CD4-positive, CD25-positive, alpha-beta regulatory T cell (primary cell): ENCODE data around the gene CMTM1. TPM values are rescaled to one million over a fixed set of nuclear protein-coding genes. Genes with fewer than 3 reads are reported as not detected.

Source experiments
- ATAC-seq, 2 donors: fragments of 150-1000 bp; cut with Tn5 transposase; one replicate each; pipeline ENCODE4 v1.10.0; 2021; ENCODE audit warnings: low read depth in 2 of 2, moderate number of reproducible peaks in 2 of 2, moderate library complexity in 1 of 2
- DNase-seq, 3 donors: peaks; one replicate each; pipeline versions ENCODE4 v3.0.0 to v3.0.0-alpha.2; 2012 to 2022; ENCODE audit warnings: mixed read lengths in 1 of 3
- H3K27ac ChIP-seq: one replicate; pipeline ENCODE4 v1.7.0; 2013; ENCODE audit warnings: mild to moderate bottlenecking, low read length; ENCODE audit not compliant: insufficient read depth, poor library complexity, severe bottlenecking
- H3K27me3 ChIP-seq: one replicate; pipeline ENCODE4 v1.7.0; 2013; ENCODE audit warnings: low read length; ENCODE audit not compliant: control insufficient read depth, insufficient read depth
- H3K36me3 ChIP-seq: one replicate; pipeline ENCODE4 v1.7.0; 2013; ENCODE audit warnings: mild to moderate bottlenecking, low read length, moderate library complexity; ENCODE audit not compliant: control insufficient read depth, insufficient read depth
- H3K4me1 ChIP-seq: 2 replicates; pipeline ENCODE4 v1.7.0; 2013; ENCODE audit warnings: mild to moderate bottlenecking, low read length; ENCODE audit not compliant: insufficient read depth, control insufficient read depth, poor library complexity, severe bottlenecking
- H3K4me3 ChIP-seq: one replicate; pipeline ENCODE4 v1.7.0; 2013; ENCODE audit warnings: low read depth, mild to moderate bottlenecking, low read length, moderate library complexity
- H3K9me3 ChIP-seq, 2 experiments: 1 replicate in 1 of 2; 2 replicates in 1 of 2; pipeline ENCODE4 v1.7.0; 2013; ENCODE audit warnings: low read length in 2 of 2, mild to moderate bottlenecking in 1 of 2, moderate library complexity in 1 of 2; ENCODE audit not compliant: control insufficient read depth in 2 of 2
- H3K27ac Mint-ChIP-seq, 3 donors: one replicate each; pipeline ENCODE4 v1.8.0; 2020 to 2022; ENCODE audit warnings: mild to moderate bottlenecking in 3 of 3, mixed read lengths in 3 of 3, moderate library complexity in 2 of 3
- H3K27me3 Mint-ChIP-seq: one replicate; pipeline ENCODE4 v1.8.0; 2022; ENCODE audit warnings: mild to moderate bottlenecking, mixed read lengths
- H3K36me3 Mint-ChIP-seq: one replicate; pipeline ENCODE4 v1.8.0; 2020; ENCODE audit warnings: mixed read lengths
- H3K4me1 Mint-ChIP-seq, 4 donors: one replicate each; pipeline ENCODE4 v1.8.0; 2020 to 2022; ENCODE audit warnings: mixed read lengths in 4 of 4, mild to moderate bottlenecking in 1 of 4
- H3K4me3 Mint-ChIP-seq, 4 donors: one replicate each; pipeline ENCODE4 v1.8.0; 2020 to 2022; ENCODE audit warnings: mild to moderate bottlenecking in 4 of 4, mixed read lengths in 4 of 4, moderate library complexity in 3 of 4
- H3K9me3 Mint-ChIP-seq, 7 donors: one replicate each; pipeline ENCODE4 v1.8.0; 2020 to 2022; ENCODE audit warnings: mixed read lengths in 7 of 7, mild to moderate bottlenecking in 3 of 7, moderate library complexity in 2 of 7
- polyA plus RNA-seq, 4 donors: library from polyadenylated mRNA; unstranded; fragments of 300-500 nt; fragmentation: Illumina TruSeq; gene quantifications; one replicate each; pipeline ENCODE4 v1.2.3, GENCODE V29; 2021
- total RNA-seq: library from RNA; stranded (reverse); gene quantifications from one replicate; pipeline ENCODE4 v1.2.3, GENCODE V29; 2022

Gene CMTM1
- total and polyA plus RNA-seq, 5 donors from 2014 or later = 0.26 to 3.2 (median 1.0) TPM

- H3K9me3 Mint-ChIP-seq = no peaks in the 10 kb centered on the region
- Histone ChIP-seq H3K4me1 (no peaks in the 10 kb centered on the region), H3K27me3 (no peaks in the 10 kb centered on the region), H3K36me3 (peaks cover 33% of the 10 kb centered on the region), H3K4me3 (no peak overlapping the region), H3K27ac (no peak overlapping the region), H3K9me3 (no peaks in the 10 kb centered on the region)
- no peak for ATAC-seq
- DNase-seq = no peak
- H3K27ac Mint-ChIP-seq = no peak overlapping the region
- no peaks in the 10 kb centered on the region for H3K27me3 Mint-ChIP-seq
- H3K4me1 Mint-ChIP-seq = no peaks in the 10 kb centered on the region
- no peak overlapping the region for H3K4me3 Mint-ChIP-seq
- H3K36me3 Mint-ChIP-seq = peaks cover 3% of the 10 kb centered on the region
Observed at GRCh38 chr16:66616169-66616568, 49.9 kb downstream of the CMTM1 start.

GRCh38 chr16:66616592-66616991, 50.4 kb downstream of the CMTM1 start:
- no peak for ATAC-seq
- H3K4me3 ChIP-seq = no peak overlapping the region

GRCh38 chr16:66617010-66617434, 50.8 kb downstream of the CMTM1 start:
- Mint-ChIP-seq H3K27me3 (no peaks in the 10 kb centered on the region), H3K27ac (peak overlapping the region in 1 of 3 donors; percentile 18), H3K4me1 (no peaks in the 10 kb centered on the region), H3K36me3 (no peaks in the 10 kb centered on the region), H3K9me3 (no peaks in the 10 kb centered on the region), H3K4me3 (no peak overlapping the region)
- H3K4me1 ChIP-seq = no peaks in the 10 kb centered on the region
- no peak overlapping the region for H3K4me3 ChIP-seq
- peaks cover 24% of the 10 kb centered on the region for H3K36me3 ChIP-seq
- ATAC-seq = no peak
- no peak for DNase-seq
- no peaks in the 10 kb centered on the region for H3K27me3 ChIP-seq
- no peaks in the 10 kb centered on the region for H3K9me3 ChIP-seq
- no peak overlapping the region for H3K27ac ChIP-seq

More at GRCh38 chr16:66616592-66616991, 50.4 kb downstream of the CMTM1 start:
- Mint-ChIP-seq H3K9me3 (no peaks in the 10 kb centered on the region), H3K27ac (peak overlapping the region in 2 of 3 donors; percentile 1 to 18), H3K27me3 (no peaks in the 10 kb centered on the region), H3K4me1 (no peaks in the 10 kb centered on the region), H3K4me3 (no peak overlapping the region), H3K36me3 (peaks cover 2% of the 10 kb centered on the region)
- H3K4me1 ChIP-seq = no peaks in the 10 kb centered on the region
- H3K27ac ChIP-seq = no peak overlapping the region
- H3K9me3 ChIP-seq = no peaks in the 10 kb centered on the region
- no peak for DNase-seq
- peaks cover 28% of the 10 kb centered on the region for H3K36me3 ChIP-seq
- H3K27me3 ChIP-seq = no peaks in the 10 kb centered on the region

GRCh38 chr16:66617728-66618127, 51.5 kb downstream of the CMTM1 start:
- Mint-ChIP-seq H3K36me3 (peaks cover 3% of the 10 kb centered on the region), H3K4me3 (no peak overlapping the region), H3K27ac (peak overlapping the region in 2 of 3 donors; percentile 49 to 55), H3K9me3 (no peaks in the 10 kb centered on the region), H3K4me1 (no peaks in the 10 kb centered on the region), H3K27me3 (no peaks in the 10 kb centered on the region)
- Histone ChIP-seq H3K4me1 (no peaks in the 10 kb centered on the region), H3K27ac (no peak overlapping the region), H3K9me3 (no peaks in the 10 kb centered on the region), H3K36me3 (peaks cover 17% of the 10 kb centered on the region), H3K4me3 (no peak overlapping the region), H3K27me3 (no peaks in the 10 kb centered on the region)
- DNase-seq (no peak), ATAC-seq (no peak)

GRCh38 chr16:66618588-66619375, 52.5 kb downstream of the CMTM1 start:
- H3K4me3 Mint-ChIP-seq = no peak overlapping the region
- no peak overlapping the region for H3K4me3 ChIP-seq
- ATAC-seq = no peak

GRCh38 chr16:66619534-66620428, 53.5 kb downstream of the CMTM1 start:
- H3K4me3 ChIP-seq = no peak overlapping the region
- H3K4me1 ChIP-seq = no peaks in the 10 kb centered on the region
- Mint-ChIP-seq H3K4me3 (no peak overlapping the region), H3K27ac (no peak overlapping the region), H3K36me3 (peaks cover 5% of the 10 kb centered on the region), H3K4me1 (no peaks in the 10 kb centered on the region), H3K9me3 (no peaks in the 10 kb centered on the region), H3K27me3 (no peaks in the 10 kb centered on the region)
- H3K9me3 ChIP-seq = no peaks in the 10 kb centered on the region
- no peaks in the 10 kb centered on the region for H3K27me3 ChIP-seq
- no peak for DNase-seq
- H3K36me3 ChIP-seq = no peaks in the 10 kb centered on the region
- ATAC-seq = no peak
- no peak overlapping the region for H3K27ac ChIP-seq

More at GRCh38 chr16:66618588-66619375, 52.5 kb downstream of the CMTM1 start:
- no peaks in the 10 kb centered on the region for H3K9me3 ChIP-seq
- no peak for DNase-seq
- Mint-ChIP-seq H3K27me3 (no peaks in the 10 kb centered on the region), H3K36me3 (peaks cover 5% of the 10 kb centered on the region), H3K4me1 (no peaks in the 10 kb centered on the region), H3K9me3 (no peaks in the 10 kb centered on the region), H3K27ac (peak overlapping the region in 1 of 3 donors; percentile 49)
- H3K27ac ChIP-seq = no peak overlapping the region
- peaks cover 8% of the 10 kb centered on the region for H3K36me3 ChIP-seq
- H3K27me3 ChIP-seq = no peaks in the 10 kb centered on the region
- H3K4me1 ChIP-seq = no peaks in the 10 kb centered on the region

- Mint-ChIP-seq H3K27me3 (no peaks in the 10 kb centered on the region), H3K9me3 (no peaks in the 10 kb centered on the region)
- no peaks in the 10 kb centered on the region for H3K36me3 ChIP-seq
Observed at GRCh38 chr16:66620429-66620795, 54.2 kb downstream of the CMTM1 start.

More at GRCh38 chr16:66620429-66620795, 54.2 kb downstream of the CMTM1 start:
- Histone ChIP-seq H3K4me1 (no peaks in the 10 kb centered on the region), H3K27me3 (no peaks in the 10 kb centered on the region), H3K9me3 (no peaks in the 10 kb centered on the region), H3K27ac (no peak overlapping the region), H3K4me3 (no peak overlapping the region)
- H3K4me3 Mint-ChIP-seq = no peak overlapping the region
- H3K4me1 Mint-ChIP-seq = no peaks in the 10 kb centered on the region
- peak overlapping the region in 1 of 3 donors; percentile 65 for H3K27ac Mint-ChIP-seq
- ATAC-seq (no peak), DNase-seq (no peak)
- peaks cover 5% of the 10 kb centered on the region for H3K36me3 Mint-ChIP-seq
